Astrocyte of the cerebellum (primary cell): ENCODE results near the gene CIT.

Experiments used
- DNase-seq: peaks from one replicate; pipeline ENCODE4 v3.0.0-alpha.2; 2011; ENCODE audit warnings: low read depth
- H3K4me3 ChIP-seq: 2 replicates; pipeline ENCODE4 v1.5.1; 2011; ENCODE audit warnings: mild to moderate bottlenecking, low read depth, low read length, moderate library complexity
- CTCF ChIP-seq: IDR thresholded peaks from 2 replicates; pipeline ENCODE4 v1.5.1; 2012; ENCODE audit warnings: low read length, low read depth, moderate library complexity, mild to moderate bottlenecking; ENCODE audit errors: missing control alignments
- in situ Hi-C: cut with HindIII; loops from 2 replicates; pipeline ENCODE4 v1.10.0; 2017; ENCODE audit warnings: low sequenced_read_pairs

Gene CIT

GRCh38 chr12:119797090-119797489 is 80.0 kb downstream of the CIT start:
- no peak overlapping the region for H3K4me3 ChIP-seq
- TF ChIP-seq CTCF: no peak
- no peak for DNase-seq
- in situ Hi-C loops: no loop called here

GRCh38 chr12:119796292-119796691 is 80.8 kb downstream of the CIT start:
- in situ Hi-C loops: no loop called here
- no peak for DNase-seq
- TF ChIP-seq CTCF: no peak
- no peak overlapping the region for H3K4me3 ChIP-seq

GRCh38 chr12:119791453-119791852 is 85.7 kb downstream of the CIT start:
- H3K4me3 ChIP-seq: no peak overlapping the region
- no peak for DNase-seq
- in situ Hi-C loops: no loop called here
- TF ChIP-seq CTCF: no peak

- no peak for DNase-seq
- in situ Hi-C loops: no loop called here
- no peak overlapping the region for H3K4me3 ChIP-seq
- no peak for TF ChIP-seq CTCF
These were observed 88.3 kb downstream of the CIT start for GRCh38 chr12:119788786-119789185.

GRCh38 chr12:119786539-119786938 is 90.6 kb downstream of the CIT start:
- no peak for TF ChIP-seq CTCF
- in situ Hi-C loops: no loop called here
- no peak for DNase-seq
- no peak overlapping the region for H3K4me3 ChIP-seq

GRCh38 chr12:119784673-119785072 is 92.4 kb downstream of the CIT start:
- H3K4me3 ChIP-seq: no peak overlapping the region
- no peak for TF ChIP-seq CTCF
- in situ Hi-C loops: no loop called here
- no peak for DNase-seq

GRCh38 chr12:119783787-119784186 is 93.3 kb downstream of the CIT start:
- in situ Hi-C loops: no loop called here
- H3K4me3 ChIP-seq: no peak overlapping the region
- no peak for TF ChIP-seq CTCF
- DNase-seq: no peak
